Transverse colon (tissue), 4 donors: Measurements from ENCODE around the gene TXNDC12.

ENCODE experiments used
- CTCF ChIP-seq, 5 experiments: fragments of 200-600 bp in 3 of 5; fragments of 450-650 bp in 2 of 5; sonication (generic) in 3 of 5; IDR thresholded peaks; 1 replicate in 2 of 5; 2 replicates in 3 of 5; pipeline ENCODE4 v1.5.1; 2016 to 2017; ENCODE audit warnings: antibody characterized with exemption in 5 of 5, inconsistent platforms in 3 of 5, mild to moderate bottlenecking in 2 of 5, moderate library complexity in 1 of 5
- EP300 ChIP-seq: sonication (generic); formaldehyde crosslinking; IDR thresholded peaks from one replicate; pipeline ENCODE4 v1.6.1; 2017; ENCODE audit warnings: antibody characterized with exemption, low read depth
- POLR2AphosphoS5 ChIP-seq, 3 donors: sonication (generic); formaldehyde crosslinking; IDR thresholded peaks; one replicate each; pipeline ENCODE4 v1.6.1; 2016; ENCODE audit warnings: antibody characterized with exemption in 3 of 3

- TF ChIP-seq CTCF (IDR thresholded peaks at IDR 0.05) (no peak), POLR2AphosphoS5 (IDR thresholded peaks at IDR 0.05) (no peak), EP300 (no peak)
These were observed 26.7 kb downstream of the TXNDC12 start for GRCh38 chr1:52028328-52028727.
